ENCODE results near the gene COPS9.

DNA sequence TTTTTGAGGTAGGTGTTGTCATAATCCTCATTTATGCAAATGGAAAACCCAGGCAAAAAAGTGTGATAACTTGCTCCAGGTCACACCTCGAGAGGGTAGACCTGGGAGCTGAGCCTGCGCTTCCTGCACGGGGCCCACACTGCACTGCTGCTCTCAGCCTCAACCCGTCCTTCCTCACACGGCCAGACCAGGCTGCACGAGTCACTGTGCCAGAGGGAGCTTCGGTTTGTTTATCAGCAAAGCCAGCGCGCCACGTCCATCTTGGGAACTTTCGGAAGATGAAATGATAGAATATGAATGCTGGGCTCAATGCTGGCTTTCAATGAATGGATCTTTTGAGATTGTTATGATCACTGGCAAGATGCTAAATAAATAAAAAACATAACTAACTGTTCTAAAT is 14.4 kb downstream of the COPS9 start:
- TF ChIP-seq, protein P1, sequence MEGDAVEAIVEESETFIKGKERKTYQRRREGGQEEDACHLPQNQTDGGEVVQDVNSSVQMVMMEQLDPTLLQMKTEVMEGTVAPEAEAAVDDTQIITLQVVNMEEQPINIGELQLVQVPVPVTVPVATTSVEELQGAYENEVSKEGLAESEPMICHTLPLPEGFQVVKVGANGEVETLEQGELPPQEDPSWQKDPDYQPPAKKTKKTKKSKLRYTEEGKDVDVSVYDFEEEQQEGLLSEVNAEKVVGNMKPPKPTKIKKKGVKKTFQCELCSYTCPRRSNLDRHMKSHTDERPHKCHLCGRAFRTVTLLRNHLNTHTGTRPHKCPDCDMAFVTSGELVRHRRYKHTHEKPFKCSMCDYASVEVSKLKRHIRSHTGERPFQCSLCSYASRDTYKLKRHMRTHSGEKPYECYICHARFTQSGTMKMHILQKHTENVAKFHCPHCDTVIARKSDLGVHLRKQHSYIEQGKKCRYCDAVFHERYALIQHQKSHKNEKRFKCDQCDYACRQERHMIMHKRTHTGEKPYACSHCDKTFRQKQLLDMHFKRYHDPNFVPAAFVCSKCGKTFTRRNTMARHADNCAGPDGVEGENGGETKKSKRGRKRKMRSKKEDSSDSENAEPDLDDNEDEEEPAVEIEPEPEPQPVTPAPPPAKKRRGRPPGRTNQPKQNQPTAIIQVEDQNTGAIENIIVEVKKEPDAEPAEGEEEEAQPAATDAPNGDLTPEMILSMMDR (IDR thresholded peaks at IDR 0.05), result no peak
- no peak for TF ChIP-seq EZH2 (IDR thresholded peaks at IDR 0.05; ENCODE audit: borderline replicate concordance, insufficient read depth, low read depth, low read length, poor library complexity, severe bottlenecking)

All from B cell (primary cell).